Calu3 (cell line): ENCODE measurements around the gene MAD1L1. TPM values are rescaled to one million over a fixed set of nuclear protein-coding genes. Genes with fewer than 3 reads are reported as not detected.

Experiments used
- BruUV-seq: library from RNA; stranded (reverse); fragments of 400-500 nt; replicated peaks from 2 replicates; lab custom pipeline; 2021; lab: Mats Ljungman, UMichigan
- CTCF ChIA-PET: fragments of 300-600 bp; sonication (Branson Sonifier 250); formaldehyde crosslinking; loops from one replicate; lab custom pipeline; 2022; ENCODE audit warnings: antibody characterized with exemption; lab: Charles Lee
- DNase-seq: peaks from one replicate; pipeline ENCODE4 v3.0.0; 2022
- H3K27ac Mint-ChIP-seq: one replicate; pipeline ENCODE4 v1.8.0; 2022; ENCODE audit warnings: mixed read lengths; ENCODE audit not compliant: unreplicated experiment
- H3K27me3 Mint-ChIP-seq: one replicate; pipeline ENCODE4 v1.8.0; 2022; ENCODE audit warnings: mixed read lengths; ENCODE audit not compliant: unreplicated experiment
- H3K36me3 Mint-ChIP-seq: one replicate; pipeline ENCODE4 v1.8.0; 2022; ENCODE audit warnings: mild to moderate bottlenecking, moderate library complexity, mixed read lengths; ENCODE audit not compliant: insufficient read depth, unreplicated experiment
- H3K4me1 Mint-ChIP-seq: one replicate; pipeline ENCODE4 v1.8.0; 2022; ENCODE audit warnings: mild to moderate bottlenecking, low read depth, mixed read lengths; ENCODE audit not compliant: unreplicated experiment
- H3K4me3 Mint-ChIP-seq: one replicate; pipeline ENCODE4 v1.8.0; 2022; ENCODE audit warnings: mild to moderate bottlenecking, low read depth, moderate library complexity, mixed read lengths; ENCODE audit not compliant: unreplicated experiment
- H3K9me3 Mint-ChIP-seq: one replicate; pipeline ENCODE4 v1.8.0; 2022; ENCODE audit warnings: low read depth, mixed read lengths; ENCODE audit not compliant: unreplicated experiment
- intact Hi-C: fragments of 100-400 bp; cut with micrococcal nuclease; formaldehyde crosslinking; loops from one replicate; pipeline ENCODE4 v1.10.0; 2022; ENCODE audit not compliant: unreplicated experiment
- total RNA-seq: library from RNA; stranded (reverse); gene quantifications from 2 replicates; pipeline ENCODE4 v1.2.3, GENCODE V29; 2022
- TF ChIP-seq, protein P1 (sequence below): fragments of 200-600 bp; IDR thresholded peaks from one replicate; pipeline ENCODE4 v1.8.0; 2022; ENCODE audit warnings: antibody characterized with exemption; ENCODE audit not compliant: unreplicated experiment

MAD1L1 gene
- total RNA-seq, 1 experiment from 2014 or later, result 86.0 TPM

DNA sequence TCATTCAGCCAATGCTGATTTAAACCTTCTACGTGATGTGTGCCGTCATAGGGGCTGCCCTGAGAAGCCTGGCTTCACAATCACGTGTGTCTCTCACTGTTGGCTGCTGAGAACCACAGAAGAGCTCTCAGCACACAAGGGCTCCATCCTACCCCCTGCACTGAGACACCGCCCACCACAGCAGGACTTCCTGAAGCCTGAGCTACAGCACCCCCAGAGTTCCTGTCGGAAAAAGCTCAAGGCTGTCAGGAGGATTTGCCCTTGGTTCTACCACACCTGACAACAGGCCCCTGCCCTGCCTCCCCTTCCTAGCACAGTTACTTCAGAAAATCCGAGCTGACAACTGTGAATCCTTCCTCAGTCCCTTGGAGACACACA lies 191.9 kb downstream of the MAD1L1 start:
- Mint-ChIP-seq H3K27me3 (no peaks in the 10 kb centered on the region), H3K27ac (no peak overlapping the region)
- CTCF ChIA-PET, result no interaction called here

DNA sequence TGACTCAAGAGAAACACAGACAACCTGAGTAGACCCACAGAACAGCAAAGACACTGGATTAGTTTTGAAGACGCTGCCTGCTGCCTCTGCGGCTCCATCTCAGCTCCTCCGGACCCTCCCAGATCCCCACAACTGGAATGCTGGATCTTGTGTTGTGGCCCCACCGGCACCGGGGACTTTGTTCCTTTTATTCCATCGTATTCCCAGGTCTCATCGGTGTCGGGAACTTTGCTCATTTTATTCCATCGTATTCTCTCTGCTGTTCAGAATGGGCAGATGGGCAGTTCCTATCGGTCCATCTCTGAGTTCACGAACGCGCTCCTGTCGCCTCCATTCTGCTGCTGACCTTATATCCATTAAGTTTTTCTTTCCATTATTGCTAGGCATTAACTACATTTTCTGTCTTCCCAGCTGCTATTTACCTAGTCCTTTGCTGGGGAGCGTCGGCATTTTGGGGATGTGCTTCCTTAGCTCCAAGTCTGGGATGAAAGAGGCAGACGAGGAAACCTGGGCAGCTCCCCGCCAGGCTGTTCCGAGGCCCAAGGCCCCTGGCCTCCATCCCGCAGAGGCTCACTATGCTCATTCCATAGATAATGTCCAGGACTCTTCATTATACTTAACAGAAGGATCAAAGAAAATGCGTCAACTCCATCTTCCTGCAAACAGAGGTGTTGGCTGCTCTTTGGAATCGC lies 192.4 kb downstream of the MAD1L1 start:
- no peak overlapping the region for H3K4me3 Mint-ChIP-seq
- intact Hi-C loops, result no loop called here
- H3K36me3 Mint-ChIP-seq, result peaks cover 4% of the 10 kb centered on the region
- no peaks in the 10 kb centered on the region for H3K9me3 Mint-ChIP-seq
- no peak for DNase-seq
- H3K4me1 Mint-ChIP-seq, result no peaks in the 10 kb centered on the region
- CTCF ChIA-PET, result no interaction called here
- no peak overlapping the region for H3K27ac Mint-ChIP-seq
- TF ChIP-seq, protein P1, sequence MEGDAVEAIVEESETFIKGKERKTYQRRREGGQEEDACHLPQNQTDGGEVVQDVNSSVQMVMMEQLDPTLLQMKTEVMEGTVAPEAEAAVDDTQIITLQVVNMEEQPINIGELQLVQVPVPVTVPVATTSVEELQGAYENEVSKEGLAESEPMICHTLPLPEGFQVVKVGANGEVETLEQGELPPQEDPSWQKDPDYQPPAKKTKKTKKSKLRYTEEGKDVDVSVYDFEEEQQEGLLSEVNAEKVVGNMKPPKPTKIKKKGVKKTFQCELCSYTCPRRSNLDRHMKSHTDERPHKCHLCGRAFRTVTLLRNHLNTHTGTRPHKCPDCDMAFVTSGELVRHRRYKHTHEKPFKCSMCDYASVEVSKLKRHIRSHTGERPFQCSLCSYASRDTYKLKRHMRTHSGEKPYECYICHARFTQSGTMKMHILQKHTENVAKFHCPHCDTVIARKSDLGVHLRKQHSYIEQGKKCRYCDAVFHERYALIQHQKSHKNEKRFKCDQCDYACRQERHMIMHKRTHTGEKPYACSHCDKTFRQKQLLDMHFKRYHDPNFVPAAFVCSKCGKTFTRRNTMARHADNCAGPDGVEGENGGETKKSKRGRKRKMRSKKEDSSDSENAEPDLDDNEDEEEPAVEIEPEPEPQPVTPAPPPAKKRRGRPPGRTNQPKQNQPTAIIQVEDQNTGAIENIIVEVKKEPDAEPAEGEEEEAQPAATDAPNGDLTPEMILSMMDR, result no peak
- BruUV-seq, result no TSS peak
- no peaks in the 10 kb centered on the region for H3K27me3 Mint-ChIP-seq

More for the DNA sequence above, 191.9 kb downstream of the MAD1L1 start:
- TF ChIP-seq, protein P1, result no peak
- Mint-ChIP-seq H3K9me3 (no peaks in the 10 kb centered on the region), H3K4me3 (no peak overlapping the region), H3K4me1 (no peaks in the 10 kb centered on the region), H3K36me3 (peaks cover 4% of the 10 kb centered on the region)
- intact Hi-C loops, result no loop called here
- no TSS peak for BruUV-seq
- no peak for DNase-seq

DNA sequence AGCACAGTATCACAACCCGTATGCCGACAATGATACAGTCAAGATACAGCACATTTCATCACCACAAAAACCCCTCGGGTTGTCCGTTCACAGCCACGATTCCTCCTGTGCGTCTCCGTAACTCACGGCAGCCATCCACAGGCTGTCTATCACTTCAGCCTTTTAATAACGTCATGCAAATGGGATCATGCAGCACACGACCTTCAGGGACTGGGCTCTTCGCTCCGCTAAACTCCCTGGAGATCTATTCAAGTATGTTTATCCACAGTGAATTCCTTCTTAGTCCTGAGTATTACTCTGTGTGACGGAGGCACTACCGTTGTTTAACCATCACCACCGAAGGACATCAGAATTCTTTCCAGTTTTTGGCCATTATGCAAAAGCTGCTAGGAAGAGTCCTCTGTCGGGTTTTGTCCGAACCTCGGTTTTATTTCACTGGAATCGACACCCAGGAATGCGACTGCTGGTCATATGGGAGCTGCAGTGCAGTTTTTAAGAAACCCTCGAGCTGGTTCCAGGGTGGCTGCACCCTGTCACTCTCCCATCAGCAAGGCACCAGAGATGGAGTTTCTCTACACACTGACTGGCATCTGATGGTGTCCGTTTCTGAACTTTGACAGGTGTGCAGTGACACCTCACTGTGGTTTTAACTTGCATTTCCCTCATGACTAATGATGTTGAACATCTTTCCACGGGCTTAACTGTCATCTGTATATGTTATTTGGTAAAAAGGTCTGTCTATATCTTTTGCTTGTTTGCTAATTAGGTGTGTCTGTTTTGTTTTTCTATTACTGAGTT lies 193.6 kb downstream of the MAD1L1 start:
- no peaks in the 10 kb centered on the region for H3K27me3 Mint-ChIP-seq
- CTCF ChIA-PET, result no interaction called here
- H3K27ac Mint-ChIP-seq, result no peak overlapping the region
- no TSS peak for BruUV-seq
- TF ChIP-seq, protein P1, result no peak
- H3K36me3 Mint-ChIP-seq, result peaks cover 4% of the 10 kb centered on the region
- H3K4me1 Mint-ChIP-seq, result no peaks in the 10 kb centered on the region
- H3K4me3 Mint-ChIP-seq, result no peak overlapping the region
- intact Hi-C loops, result no loop called here
- no peak for DNase-seq
- H3K9me3 Mint-ChIP-seq, result no peaks in the 10 kb centered on the region

DNA sequence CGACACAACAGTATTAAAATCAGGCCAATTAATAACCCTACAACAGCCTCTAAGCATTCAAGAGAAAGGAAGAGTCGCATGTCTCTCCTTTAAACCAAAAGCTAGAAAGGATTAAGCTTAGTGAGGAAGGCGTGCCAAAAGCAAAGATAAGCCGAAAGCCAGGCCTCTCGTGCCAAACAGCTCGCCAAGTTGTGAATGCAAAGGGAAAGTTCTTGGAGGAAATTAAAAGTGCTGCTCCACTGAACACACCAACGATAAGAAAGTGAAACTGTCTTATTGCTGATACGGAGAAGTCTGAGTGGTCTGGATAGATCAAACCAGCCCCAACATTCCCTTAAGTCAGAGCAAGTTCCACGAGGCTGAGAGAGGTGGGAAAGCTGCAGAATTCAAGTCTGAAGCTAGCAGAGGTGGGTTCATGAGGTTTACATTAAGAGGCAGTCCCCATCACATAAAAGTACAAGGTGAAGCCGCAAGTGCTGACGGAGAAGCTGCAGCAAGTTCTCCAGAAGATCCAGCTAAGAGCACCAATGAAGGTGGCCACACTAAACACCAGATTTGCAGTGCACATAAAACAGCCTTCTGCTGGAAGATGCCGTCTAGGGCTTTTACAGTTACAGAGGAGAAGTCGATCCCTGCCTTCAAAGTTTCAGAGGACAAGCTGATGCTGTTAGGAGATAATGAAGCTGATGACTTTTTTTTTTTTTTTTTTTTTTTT lies 194.8 kb downstream of the MAD1L1 start:
- TF ChIP-seq, protein P1, result no peak
- no peaks in the 10 kb centered on the region for H3K4me1 Mint-ChIP-seq
- BruUV-seq, result no TSS peak
- no peaks in the 10 kb centered on the region for H3K9me3 Mint-ChIP-seq
- no peak overlapping the region for H3K4me3 Mint-ChIP-seq
- CTCF ChIA-PET, result interaction anchor here (0.6 to 0.7 kb wide), 2 partner anchors 8 to 190 kb away, joined by 4 to 5 read pairs; no protein-coding TSS in a partner anchor
- no peak for DNase-seq
- intact Hi-C loops, result no loop called here
- no peaks in the 10 kb centered on the region for H3K27me3 Mint-ChIP-seq
- H3K36me3 Mint-ChIP-seq, result peaks cover 4% of the 10 kb centered on the region
- H3K27ac Mint-ChIP-seq, result no peak overlapping the region
